Right ventricle myocardium superior (tissue), 1 donor: Measurements from ENCODE around the gene PROC. TPM values are rescaled to one million over a fixed set of nuclear protein-coding genes. Genes with fewer than 3 reads are reported as not detected.
"Not testable (repeated sequence)": the region's sequence is repeated elsewhere in the genome, so short reads cannot be mapped to it uniquely, and the experiment has no call there.

Source experiments
- ATAC-seq: fragments of 200-7000 bp; cut with Tn5 transposase; one replicate; pipeline ENCODE4 v1.9.1; 2020; ENCODE audit warnings: mild to moderate bottlenecking; ENCODE audit not compliant: poor library complexity
- DNase-seq: peaks from one replicate; pipeline ENCODE4 v3.0.0-alpha.2; 2020
- intact Hi-C: fragments of 100-400 bp; cut with DNase I; formaldehyde crosslinking; loops from one replicate; pipeline ENCODE4 v1.11.2; 2022
- total RNA-seq: library from RNA; stranded (reverse); fragmentation: NEBNext Ultra II Directional; extraction: Animal tissue kit (Norgen Biotek cat#: 25700); gene quantifications from one replicate; pipeline ENCODE4 v1.2.1, GENCODE V29; 2021
- donor health status: DM: no; HTN: yes; CAD: no; lungs with severe emphysema.

The PROC gene
- total RNA-seq, 1 donor from 2014 or later = not detected

- ATAC-seq (no peak), DNase-seq (no peak)
- intact Hi-C loops = no loop called here
These were observed 31.2 kb downstream of the PROC start for GRCh38 chr2:127449414-127449813.

GRCh38 chr2:127449898-127450297, 31.7 kb downstream of the PROC start:
- ATAC-seq = no peak
- intact Hi-C loops = no loop called here
- no peak for DNase-seq

- intact Hi-C loops = no loop called here
- ATAC-seq (no peak), DNase-seq (no peak)
These were observed 33.8 kb downstream of the PROC start for GRCh38 chr2:127451981-127452380.

- intact Hi-C loops, ATAC-seq, DNase-seq: not testable (repeated sequence)
These were observed 34.2 kb downstream of the PROC start for GRCh38 chr2:127452423-127452822.

GRCh38 chr2:127453013-127453391, 34.8 kb downstream of the PROC start:
- ATAC-seq = no peak
- no peak for DNase-seq
- intact Hi-C loops = no loop called here

- intact Hi-C loops = no loop called here
- no peak for ATAC-seq
- DNase-seq = no peak
These were observed 35.4 kb downstream of the PROC start for GRCh38 chr2:127453392-127454171.

- no peak for ATAC-seq
- no peak for DNase-seq
- intact Hi-C loops = no loop called here
These were observed 36.7 kb downstream of the PROC start for GRCh38 chr2:127454595-127455565.

GRCh38 chr2:127455566-127456493, 37.6 kb downstream of the PROC start:
- DNase-seq = no peak

GRCh38 chr2:127456960-127457359, 38.7 kb downstream of the PROC start:
- no peak for DNase-seq
- intact Hi-C loops = no loop called here
- no peak for ATAC-seq

More at GRCh38 chr2:127455566-127456493, 37.6 kb downstream of the PROC start:
- intact Hi-C loops = no loop called here
- ATAC-seq = no peak

GRCh38 chr2:127462461-127462860, 44.2 kb downstream of the PROC start:
- DNase-seq (no peak), ATAC-seq (no peak)
- intact Hi-C loops = no loop called here

GRCh38 chr2:127463155-127463991, 45.1 kb downstream of the PROC start:
- intact Hi-C loops = no loop called here
- DNase-seq = no peak
- ATAC-seq = no peak

GRCh38 chr2:127464470-127465257, 46.4 kb downstream of the PROC start:
- intact Hi-C loops = no loop called here
- DNase-seq (no peak), ATAC-seq (no peak)

GRCh38 chr2:127465258-127465657, 47.0 kb downstream of the PROC start:
- DNase-seq (no peak), ATAC-seq (no peak)
- intact Hi-C loops = no loop called here

- DNase-seq = no peak
- intact Hi-C loops = no loop called here
- no peak for ATAC-seq
These were observed 50.8 kb downstream of the PROC start for GRCh38 chr2:127469051-127469450.

- intact Hi-C loops = no loop called here
- no peak for DNase-seq
- ATAC-seq = no peak
These were observed 51.7 kb downstream of the PROC start for GRCh38 chr2:127469974-127470373.

GRCh38 chr2:127471286-127471988, 53.2 kb downstream of the PROC start:
- no peak for DNase-seq
- ATAC-seq = no peak
- intact Hi-C loops = no loop called here

- no peak for DNase-seq
- intact Hi-C loops = no loop called here
- ATAC-seq = no peak
These were observed 54.0 kb downstream of the PROC start for GRCh38 chr2:127472268-127472667.
